PC-9 (cell line): ENCODE data around the gene ANKRD10.

Source experiments
- EZH2 ChIP-seq: fragments of 200-600 bp; sonication (generic); IDR thresholded peaks from 2 replicates; pipeline ENCODE4 v1.8.0; 2017; ENCODE audit warnings: antibody characterized with exemption, low read depth
- TF ChIP-seq, protein P1 (sequence below): fragments of 200-600 bp; sonication (generic); conservative IDR thresholded peaks from 2 replicates; pipeline ENCODE4 v1.6.1; 2017; ENCODE audit warnings: mixed run types, antibody characterized with exemption, mild to moderate bottlenecking, moderate library complexity

DNA sequence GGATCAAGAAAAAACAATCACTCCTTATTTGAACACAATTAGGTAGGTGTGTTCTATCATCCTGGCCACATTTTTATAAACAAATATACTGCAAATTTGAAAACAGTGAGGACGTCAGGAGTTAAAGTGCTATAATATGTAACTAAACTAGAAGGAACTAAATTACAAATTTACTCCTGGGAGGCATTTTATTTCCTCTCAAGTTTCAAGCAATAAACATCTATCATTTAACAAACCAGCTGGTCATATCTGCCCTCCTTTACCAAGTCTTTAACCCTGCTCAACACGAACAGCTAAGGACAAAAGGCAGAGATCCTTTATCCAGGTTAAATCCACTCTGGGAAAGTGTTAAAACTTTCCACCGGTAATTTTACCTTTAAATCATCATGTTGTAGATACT, 26.5 kb downstream of the ANKRD10 start:
- TF ChIP-seq, protein P1, sequence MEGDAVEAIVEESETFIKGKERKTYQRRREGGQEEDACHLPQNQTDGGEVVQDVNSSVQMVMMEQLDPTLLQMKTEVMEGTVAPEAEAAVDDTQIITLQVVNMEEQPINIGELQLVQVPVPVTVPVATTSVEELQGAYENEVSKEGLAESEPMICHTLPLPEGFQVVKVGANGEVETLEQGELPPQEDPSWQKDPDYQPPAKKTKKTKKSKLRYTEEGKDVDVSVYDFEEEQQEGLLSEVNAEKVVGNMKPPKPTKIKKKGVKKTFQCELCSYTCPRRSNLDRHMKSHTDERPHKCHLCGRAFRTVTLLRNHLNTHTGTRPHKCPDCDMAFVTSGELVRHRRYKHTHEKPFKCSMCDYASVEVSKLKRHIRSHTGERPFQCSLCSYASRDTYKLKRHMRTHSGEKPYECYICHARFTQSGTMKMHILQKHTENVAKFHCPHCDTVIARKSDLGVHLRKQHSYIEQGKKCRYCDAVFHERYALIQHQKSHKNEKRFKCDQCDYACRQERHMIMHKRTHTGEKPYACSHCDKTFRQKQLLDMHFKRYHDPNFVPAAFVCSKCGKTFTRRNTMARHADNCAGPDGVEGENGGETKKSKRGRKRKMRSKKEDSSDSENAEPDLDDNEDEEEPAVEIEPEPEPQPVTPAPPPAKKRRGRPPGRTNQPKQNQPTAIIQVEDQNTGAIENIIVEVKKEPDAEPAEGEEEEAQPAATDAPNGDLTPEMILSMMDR = no peak
- TF ChIP-seq EZH2 = no peak
